ENCODE data around the gene PCDHB4. TPM values are rescaled to one million over a fixed set of nuclear protein-coding genes. Genes with fewer than 3 reads are reported as not detected.
"Not testable (repeated sequence)": the region's sequence is repeated elsewhere in the genome, so short reads cannot be mapped to it uniquely, and the experiment has no call there.

The PCDHB4 gene
- total RNA-seq, 6 donors from 2014 or later = 0.49 to 2.9 (median 2.4) TPM

GRCh38 chr5:141101059-141101458 lies 20.6 kb upstream of the PCDHB4 start:
- TF ChIP-seq CTCF (IDR thresholded peaks at IDR 0.05) (no peak), POLR2A (IDR thresholded peaks at IDR 0.05) (no peak), EP300 (IDR thresholded peaks at IDR 0.05) (no peak), POLR2AphosphoS5 (IDR thresholded peaks at IDR 0.05) (no peak)
- H3K36me3 ChIP-seq = no peaks in the 10 kb centered on the region
- 43 to 46% methylated on average over 19 to 20 of the region's 20 CpGs for WGBS, 2 donors
- no peaks in the 10 kb centered on the region for H3K27me3 ChIP-seq
- ATAC-seq (ENCODE audit: low FRiP score in 2 of 2) (no peak), DNase-seq (no peak)
- peaks cover 3 to 42% (median 20%) of the 10 kb centered on the region in 4 donors for H3K9me3 ChIP-seq
- H3K4me1 ChIP-seq = no peaks in the 10 kb centered on the region
- H3K4me3 ChIP-seq = peak overlapping the region in 2 of 4 donors; percentile 18 to 24
- no peak overlapping the region for H3K27ac ChIP-seq

- not testable (repeated sequence) for H3K27me3 ChIP-seq; H3K27ac ChIP-seq; H3K4me1 ChIP-seq; H3K4me3 ChIP-seq; ATAC-seq (ENCODE audit: low FRiP score in 2 of 2); H3K36me3 ChIP-seq
- 49 to 51% methylated on average over 13 to 14 of the region's 39 CpGs for WGBS, 2 donors
- H3K9me3 ChIP-seq = peaks cover 3 to 36% (median 20%) of the 10 kb centered on the region in 4 donors
- peak in 1 of 2 donors; percentile 58 for DNase-seq
Observed at GRCh38 chr5:141102070-141102469, 19.5 kb upstream of the PCDHB4 start.

GRCh38 chr5:141102471-141102870 lies 19.1 kb upstream of the PCDHB4 start:
- not testable (repeated sequence) for H3K4me3 ChIP-seq; ATAC-seq (ENCODE audit: low FRiP score in 2 of 2); H3K4me1 ChIP-seq; H3K27ac ChIP-seq; H3K27me3 ChIP-seq; H3K36me3 ChIP-seq
- peaks cover 3 to 36% (median 20%) of the 10 kb centered on the region in 4 donors for H3K9me3 ChIP-seq
- peak in 1 of 2 donors; percentile 76 for DNase-seq
- no CpG with 5 or more reads among the region's 38 CpGs for WGBS, 2 donors

GRCh38 chr5:141105350-141105749 lies 16.3 kb upstream of the PCDHB4 start:
- DNase-seq (no peak), ATAC-seq (ENCODE audit: low FRiP score in 2 of 2) (no peak)
- TF ChIP-seq POLR2A (IDR thresholded peaks at IDR 0.05) (no peak), POLR2AphosphoS5 (IDR thresholded peaks at IDR 0.05) (no peak), CTCF (IDR thresholded peaks at IDR 0.05) (no peak)
- no peaks in the 10 kb centered on the region for H3K36me3 ChIP-seq
- H3K9me3 ChIP-seq = peaks cover 3 to 40% (median 19%) of the 10 kb centered on the region in 4 donors
- 87% methylated on average over 2 of the region's 2 CpGs for WGBS, 2 donors
- H3K27ac ChIP-seq = no peak overlapping the region
- H3K27me3 ChIP-seq = no peaks in the 10 kb centered on the region
- no peaks in the 10 kb centered on the region for H3K4me1 ChIP-seq
- no peak overlapping the region for H3K4me3 ChIP-seq

- H3K36me3 ChIP-seq = no peaks in the 10 kb centered on the region
- no peaks in the 10 kb centered on the region for H3K4me1 ChIP-seq
- no peaks in the 10 kb centered on the region for H3K27me3 ChIP-seq
- no peak overlapping the region for H3K27ac ChIP-seq
- H3K4me3 ChIP-seq = no peak overlapping the region
- ATAC-seq (ENCODE audit: low FRiP score in 2 of 2) = no peak
- WGBS, 2 donors = 29 to 54% methylated on average over 2 of the region's 2 CpGs
- H3K9me3 ChIP-seq = peaks cover 0 to 46% (median 17%) of the 10 kb centered on the region in 4 donors
- TF ChIP-seq POLR2AphosphoS5 (IDR thresholded peaks at IDR 0.05) (no peak), POLR2A (IDR thresholded peaks at IDR 0.05) (no peak), CTCF (IDR thresholded peaks at IDR 0.05) (no peak), EP300 (IDR thresholded peaks at IDR 0.05) (no peak)
- no peak for DNase-seq
Observed at GRCh38 chr5:141119250-141119649, 2.4 kb upstream of the PCDHB4 start.

- ATAC-seq (ENCODE audit: low FRiP score in 2 of 2) (no peak), DNase-seq (peak in 1 of 2 donors; percentile 8)
- Histone ChIP-seq H3K9me3 (peaks cover 0 to 41% (median 16%) of the 10 kb centered on the region in 4 donors), H3K27ac (no peak overlapping the region), H3K36me3 (no peaks in the 10 kb centered on the region), H3K4me3 (peak overlapping the region in 2 of 4 donors; percentile 36 to 40), H3K27me3 (no peaks in the 10 kb centered on the region), H3K4me1 (no peaks in the 10 kb centered on the region)
- TF ChIP-seq EP300 (IDR thresholded peaks at IDR 0.05) = no peak
- TF ChIP-seq CTCF (IDR thresholded peaks at IDR 0.05) = no peak
- TF ChIP-seq POLR2A (IDR thresholded peaks at IDR 0.05) = no peak
- TF ChIP-seq POLR2AphosphoS5 (IDR thresholded peaks at IDR 0.05) = no peak
- 32 to 52% methylated on average over 12 of the region's 12 CpGs for WGBS, 2 donors
Observed at GRCh38 chr5:141121985-141122384, 367 bp downstream of the PCDHB4 start.

GRCh38 chr5:141123396-141124135 lies 1.9 kb downstream of the PCDHB4 start:
- peak in 1 of 2 donors; percentile 77 for DNase-seq
- not testable (repeated sequence) for H3K27ac ChIP-seq; ATAC-seq (ENCODE audit: low FRiP score in 2 of 2); H3K4me3 ChIP-seq; H3K27me3 ChIP-seq; H3K36me3 ChIP-seq; H3K4me1 ChIP-seq
- 41% methylated on average over 28 of the region's 73 CpGs; no CpG with 5 or more reads in 1 of the 2 donors for WGBS, 2 donors
- H3K9me3 ChIP-seq = peaks cover 0 to 39% (median 15%) of the 10 kb centered on the region in 4 donors

Measured in upper lobe of left lung (tissue), 6 donors.